Memory B cell (primary cell): Measurements from ENCODE around the gene RFLNA.

ENCODE experiments used
- ATAC-seq: fragments of 150-1000 bp; cut with Tn5 transposase; 2 replicates; pipeline ENCODE4 v1.10.0; 2021; ENCODE audit warnings: low read depth, mild to moderate bottlenecking, moderate library complexity
- DNase-seq, 2 donors: peaks; one replicate each; pipeline ENCODE4 v3.0.0; 2022; ENCODE audit warnings: low spot score in 2 of 2
- H3K27ac Mint-ChIP-seq: one replicate; pipeline ENCODE4 v1.8.0; 2022; ENCODE audit warnings: mild to moderate bottlenecking, moderate library complexity, mixed read lengths
- H3K27me3 Mint-ChIP-seq: one replicate; pipeline ENCODE4 v1.8.0; 2022; ENCODE audit warnings: mixed read lengths
- H3K36me3 Mint-ChIP-seq: one replicate; pipeline ENCODE4 v1.8.0; 2022; ENCODE audit warnings: mild to moderate bottlenecking, mixed read lengths
- H3K4me1 Mint-ChIP-seq: one replicate; pipeline ENCODE4 v1.8.0; 2022; ENCODE audit warnings: mixed read lengths
- H3K4me3 Mint-ChIP-seq: one replicate; pipeline ENCODE4 v1.8.0; 2022; ENCODE audit warnings: mild to moderate bottlenecking, moderate library complexity, mixed read lengths
- H3K9me3 Mint-ChIP-seq: one replicate; pipeline ENCODE4 v1.8.0; 2022; ENCODE audit warnings: mixed read lengths

The RFLNA gene

DNA sequence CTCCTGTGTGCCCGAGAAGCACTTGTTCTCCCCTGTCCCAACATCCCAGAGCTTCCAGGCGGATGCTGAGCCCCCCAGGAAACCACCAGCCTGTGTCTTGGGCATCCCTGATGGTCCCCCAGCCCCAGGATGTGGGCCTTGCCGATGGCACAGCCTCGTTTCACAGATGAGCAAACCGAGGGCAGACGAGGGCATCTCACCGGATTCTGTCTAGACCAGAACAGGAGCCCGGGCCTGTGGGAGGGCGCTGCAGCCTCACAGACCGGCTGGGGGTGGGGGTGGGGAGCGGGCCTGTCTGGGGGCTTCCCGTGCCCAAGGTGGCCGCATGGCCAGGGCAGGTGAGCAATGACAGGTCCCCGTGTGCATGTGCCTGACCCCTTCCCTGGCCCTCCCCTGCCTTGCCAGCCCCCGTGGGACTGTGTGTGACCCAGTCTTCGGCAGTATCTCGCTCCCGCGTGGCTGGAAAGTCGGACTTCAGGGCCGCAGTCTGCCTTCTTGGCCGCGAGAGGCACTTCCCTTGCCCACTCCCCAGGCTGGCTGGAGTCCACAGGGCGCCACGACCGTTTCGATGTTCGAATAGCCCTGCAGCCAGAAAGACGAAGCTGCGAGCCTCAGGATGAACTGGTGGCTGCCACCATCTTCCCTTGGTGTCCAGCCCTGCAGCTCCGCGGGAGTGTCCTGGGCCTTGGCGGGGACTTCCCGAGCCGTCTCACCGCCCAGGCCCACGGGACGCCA, 8.9 kb downstream of the RFLNA start:
- DNase-seq (no peak), ATAC-seq (no peak)
- Mint-ChIP-seq H3K27me3 (peaks cover 11% of the 10 kb centered on the region), H3K9me3 (peaks cover 5% of the 10 kb centered on the region), H3K36me3 (no peaks in the 10 kb centered on the region), H3K4me1 (peaks cover 3% of the 10 kb centered on the region), H3K27ac (no peak overlapping the region), H3K4me3 (no peak overlapping the region)

GRCh38 chr12:124304314-124304790, 9.5 kb downstream of the RFLNA start:
- Mint-ChIP-seq H3K4me3 (no peak overlapping the region), H3K27me3 (peaks cover 9% of the 10 kb centered on the region), H3K9me3 (peaks cover 5% of the 10 kb centered on the region), H3K36me3 (no peaks in the 10 kb centered on the region), H3K27ac (no peak overlapping the region), H3K4me1 (peaks cover 3% of the 10 kb centered on the region)
- no peak for ATAC-seq
- DNase-seq: no peak

DNA sequence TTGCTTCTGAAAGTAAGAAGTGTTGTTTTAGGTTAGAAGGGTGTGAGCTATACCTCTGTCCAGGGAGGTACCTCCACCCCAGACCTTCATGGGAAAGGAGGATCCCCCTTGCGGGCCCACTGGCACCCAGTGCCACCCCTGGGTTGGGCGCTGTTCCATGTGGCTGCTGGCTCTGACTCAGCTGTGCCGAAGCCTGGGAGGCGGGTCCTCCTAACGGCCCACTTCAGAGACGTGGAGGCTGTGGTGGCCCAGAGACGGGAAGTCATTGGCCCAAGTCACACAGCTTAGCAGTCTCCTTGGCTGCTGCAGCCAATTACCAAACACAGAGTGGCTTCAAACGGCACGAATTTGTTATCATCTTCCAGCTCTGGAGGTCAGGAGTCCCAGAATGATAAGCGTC, 10.2 kb downstream of the RFLNA start:
- peaks cover 5% of the 10 kb centered on the region for H3K9me3 Mint-ChIP-seq
- H3K27me3 Mint-ChIP-seq: peaks cover 9% of the 10 kb centered on the region
- H3K27ac Mint-ChIP-seq: no peak overlapping the region
- H3K4me1 Mint-ChIP-seq: peaks cover 3% of the 10 kb centered on the region
- ATAC-seq: no peak
- no peaks in the 10 kb centered on the region for H3K36me3 Mint-ChIP-seq
- no peak overlapping the region for H3K4me3 Mint-ChIP-seq
- DNase-seq: no peak

DNA sequence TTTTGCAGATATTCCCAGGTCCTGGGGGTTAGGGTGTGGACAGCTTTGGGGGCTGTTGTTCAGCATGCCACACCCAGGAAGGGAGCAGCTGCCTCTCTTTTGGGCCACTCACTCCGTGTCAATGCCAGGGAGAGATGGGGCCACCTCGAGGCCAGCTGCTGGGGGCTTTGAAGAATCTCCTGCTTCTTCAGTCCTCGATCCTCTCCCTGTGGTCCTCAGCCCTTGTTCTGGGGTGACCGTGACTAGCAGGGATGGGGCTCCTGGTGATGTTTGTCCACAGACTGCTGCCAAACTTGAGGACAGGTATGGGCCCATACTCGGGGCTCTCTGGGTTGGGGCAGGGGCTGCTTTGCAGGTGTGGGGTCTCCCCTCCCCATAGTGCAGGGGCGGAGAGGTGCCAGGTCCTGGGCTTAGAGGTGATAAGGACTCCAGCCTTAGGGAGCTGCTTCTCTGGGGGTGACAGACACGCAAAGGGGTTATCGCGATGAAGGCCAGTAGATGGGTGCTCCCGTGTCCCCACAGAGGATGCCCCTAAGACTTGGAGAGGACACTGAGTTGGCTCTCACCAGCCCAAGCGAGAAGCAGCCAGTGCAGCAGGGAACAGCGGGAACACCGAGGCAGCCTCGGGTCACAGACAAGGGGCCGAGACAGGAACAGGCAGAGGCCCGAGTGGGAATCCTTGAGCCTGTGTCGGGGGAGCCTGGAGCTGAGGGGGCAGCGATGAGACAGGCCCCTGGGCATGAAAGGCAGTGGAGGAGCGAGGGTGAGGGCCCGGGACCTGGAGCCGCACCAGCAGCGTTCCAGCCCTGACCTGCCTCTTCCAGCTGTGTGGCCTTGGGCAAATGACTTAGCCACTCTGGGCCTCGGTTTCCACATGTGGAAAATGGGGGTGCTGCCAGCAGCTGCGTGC, 11.1 kb downstream of the RFLNA start:
- no peak overlapping the region for H3K27ac Mint-ChIP-seq
- no peaks in the 10 kb centered on the region for H3K36me3 Mint-ChIP-seq
- ATAC-seq: no peak
- H3K4me1 Mint-ChIP-seq: no peaks in the 10 kb centered on the region
- H3K4me3 Mint-ChIP-seq: no peak overlapping the region
- no peak for DNase-seq
- H3K27me3 Mint-ChIP-seq: peaks cover 3% of the 10 kb centered on the region
- no peaks in the 10 kb centered on the region for H3K9me3 Mint-ChIP-seq

DNA sequence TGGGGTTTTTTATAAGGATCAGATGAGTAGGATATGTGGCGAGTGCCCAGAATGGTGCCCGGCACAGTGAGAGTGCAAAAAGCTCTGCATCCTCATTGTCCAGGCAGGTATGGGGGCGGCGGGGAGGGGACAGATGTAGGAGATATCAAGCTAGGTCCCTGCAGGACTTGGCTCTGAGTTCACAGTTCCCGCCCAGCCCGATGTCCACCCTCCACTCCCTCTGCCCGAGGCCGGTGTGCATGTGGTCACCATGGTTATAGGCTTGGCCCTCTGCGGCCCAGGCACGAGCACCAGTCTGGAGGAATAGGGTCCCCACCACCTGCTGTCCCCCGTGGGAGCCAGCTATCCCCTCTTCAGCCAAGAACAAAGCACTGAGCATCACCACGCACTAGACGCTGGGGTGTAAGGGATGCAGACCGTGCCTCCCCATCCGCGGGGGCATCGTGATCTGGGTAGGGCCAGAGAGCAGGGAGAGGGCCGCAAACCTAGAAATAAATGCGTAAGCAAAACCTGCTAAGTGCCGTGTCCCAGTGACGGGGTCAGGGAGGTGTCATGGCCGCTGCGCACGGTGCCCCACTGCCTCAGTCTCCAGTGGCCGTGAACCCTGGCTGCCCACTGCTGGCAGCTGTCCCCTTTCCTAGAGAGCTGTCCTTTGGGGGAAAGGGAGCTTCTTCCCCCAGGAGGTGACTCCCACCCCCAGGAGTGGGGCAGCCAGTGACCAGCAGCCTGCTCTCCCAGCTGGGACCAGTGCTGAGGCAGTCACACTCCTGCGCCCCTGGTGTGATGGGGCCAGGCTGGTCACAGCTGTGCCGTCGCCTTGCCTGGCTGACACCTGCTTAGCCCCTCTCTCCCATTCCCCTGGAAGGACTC, 12.0 kb downstream of the RFLNA start:
- no peaks in the 10 kb centered on the region for H3K9me3 Mint-ChIP-seq
- H3K36me3 Mint-ChIP-seq: no peaks in the 10 kb centered on the region
- H3K27me3 Mint-ChIP-seq: peaks cover 3% of the 10 kb centered on the region
- H3K27ac Mint-ChIP-seq: no peak overlapping the region
- ATAC-seq (no peak), DNase-seq (no peak)
- H3K4me1 Mint-ChIP-seq: no peaks in the 10 kb centered on the region
- H3K4me3 Mint-ChIP-seq: no peak overlapping the region

DNA sequence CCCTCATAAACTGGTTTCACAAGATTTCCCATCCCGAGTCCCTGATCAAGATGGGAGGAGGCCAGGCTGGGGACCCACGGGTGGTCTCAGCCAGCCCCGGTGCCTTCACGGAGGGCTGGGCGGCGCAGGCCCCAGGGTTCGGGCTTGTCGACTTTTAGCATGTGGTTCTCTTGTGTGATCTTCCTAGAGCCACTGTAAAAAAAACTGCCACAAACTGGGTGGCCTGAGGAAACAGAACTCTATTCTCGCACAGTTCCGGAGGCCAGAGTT, 12.6 kb downstream of the RFLNA start:
- H3K4me3 Mint-ChIP-seq: no peak overlapping the region
- H3K36me3 Mint-ChIP-seq: no peaks in the 10 kb centered on the region
- H3K4me1 Mint-ChIP-seq: no peaks in the 10 kb centered on the region
- H3K27me3 Mint-ChIP-seq: peaks cover 4% of the 10 kb centered on the region
- ATAC-seq (no peak), DNase-seq (no peak)
- H3K9me3 Mint-ChIP-seq: no peaks in the 10 kb centered on the region
- H3K27ac Mint-ChIP-seq: no peak overlapping the region

GRCh38 chr12:124308741-124309140, 13.8 kb downstream of the RFLNA start:
- Mint-ChIP-seq H3K27ac (no peak overlapping the region), H3K9me3 (no peaks in the 10 kb centered on the region), H3K4me3 (no peak overlapping the region), H3K36me3 (no peaks in the 10 kb centered on the region), H3K27me3 (peaks cover 6% of the 10 kb centered on the region), H3K4me1 (no peaks in the 10 kb centered on the region)
- no peak for DNase-seq
- no peak for ATAC-seq

DNA sequence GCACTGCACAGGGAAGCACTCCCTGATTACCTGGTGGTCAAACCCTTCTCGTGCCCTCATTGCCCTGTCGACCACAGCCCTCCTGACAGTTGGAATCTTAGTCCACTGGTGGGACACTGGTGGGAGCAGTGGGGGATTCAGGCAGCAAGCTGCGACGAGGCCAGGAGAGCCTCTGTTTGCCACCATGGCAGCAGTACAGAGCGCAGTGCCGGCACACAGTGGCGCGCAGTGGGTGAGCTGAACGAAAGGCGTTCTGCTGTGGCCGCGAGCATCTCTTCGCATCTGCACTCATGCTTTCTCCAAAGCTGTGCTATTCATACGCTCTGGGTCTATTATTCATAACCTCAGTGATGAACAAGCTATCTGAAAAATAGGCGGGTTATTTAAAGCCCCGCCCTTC, 14.3 kb downstream of the RFLNA start:
- H3K36me3 Mint-ChIP-seq: no peaks in the 10 kb centered on the region
- H3K4me1 Mint-ChIP-seq: no peaks in the 10 kb centered on the region
- ATAC-seq (no peak), DNase-seq (no peak)
- peaks cover 8% of the 10 kb centered on the region for H3K27me3 Mint-ChIP-seq
- no peaks in the 10 kb centered on the region for H3K9me3 Mint-ChIP-seq
- H3K4me3 Mint-ChIP-seq: no peak overlapping the region
- no peak overlapping the region for H3K27ac Mint-ChIP-seq

DNA sequence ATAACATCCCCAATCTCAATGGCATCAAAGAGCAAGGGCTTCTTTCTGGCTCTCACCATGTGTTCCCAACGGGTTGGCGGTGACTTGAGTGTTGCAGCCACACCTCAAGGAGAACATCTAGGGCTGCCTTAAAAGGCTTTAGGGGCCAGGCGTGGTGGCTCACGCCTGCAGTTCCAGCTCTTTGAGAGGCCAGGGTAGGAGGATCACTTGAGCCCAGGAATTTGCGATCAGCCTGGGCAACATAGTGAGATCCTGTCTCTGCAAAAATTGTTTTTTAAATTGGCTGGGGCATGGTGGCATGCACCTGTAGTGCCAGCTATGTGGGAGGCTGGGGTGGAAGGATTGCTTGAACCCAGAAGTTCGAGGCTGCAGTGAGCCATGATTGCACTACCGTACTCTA, 14.9 kb downstream of the RFLNA start:
- no peaks in the 10 kb centered on the region for H3K36me3 Mint-ChIP-seq
- H3K27me3 Mint-ChIP-seq: peaks cover 6% of the 10 kb centered on the region
- ATAC-seq (no peak), DNase-seq (no peak)
- no peaks in the 10 kb centered on the region for H3K4me1 Mint-ChIP-seq
- no peak overlapping the region for H3K27ac Mint-ChIP-seq
- no peak overlapping the region for H3K4me3 Mint-ChIP-seq
- no peaks in the 10 kb centered on the region for H3K9me3 Mint-ChIP-seq

GRCh38 chr12:124310178-124310577, 15.3 kb downstream of the RFLNA start:
- Mint-ChIP-seq H3K4me1 (no peaks in the 10 kb centered on the region), H3K4me3 (no peak overlapping the region), H3K27me3 (peaks cover 5% of the 10 kb centered on the region), H3K36me3 (no peaks in the 10 kb centered on the region), H3K27ac (no peak overlapping the region), H3K9me3 (no peaks in the 10 kb centered on the region)
- ATAC-seq (no peak), DNase-seq (no peak)

GRCh38 chr12:124310785-124311184, 15.9 kb downstream of the RFLNA start:
- Mint-ChIP-seq H3K4me3 (no peak overlapping the region), H3K36me3 (no peaks in the 10 kb centered on the region), H3K9me3 (no peaks in the 10 kb centered on the region), H3K27me3 (peaks cover 5% of the 10 kb centered on the region), H3K27ac (no peak overlapping the region), H3K4me1 (no peaks in the 10 kb centered on the region)
- DNase-seq: no peak
- no peak for ATAC-seq

DNA sequence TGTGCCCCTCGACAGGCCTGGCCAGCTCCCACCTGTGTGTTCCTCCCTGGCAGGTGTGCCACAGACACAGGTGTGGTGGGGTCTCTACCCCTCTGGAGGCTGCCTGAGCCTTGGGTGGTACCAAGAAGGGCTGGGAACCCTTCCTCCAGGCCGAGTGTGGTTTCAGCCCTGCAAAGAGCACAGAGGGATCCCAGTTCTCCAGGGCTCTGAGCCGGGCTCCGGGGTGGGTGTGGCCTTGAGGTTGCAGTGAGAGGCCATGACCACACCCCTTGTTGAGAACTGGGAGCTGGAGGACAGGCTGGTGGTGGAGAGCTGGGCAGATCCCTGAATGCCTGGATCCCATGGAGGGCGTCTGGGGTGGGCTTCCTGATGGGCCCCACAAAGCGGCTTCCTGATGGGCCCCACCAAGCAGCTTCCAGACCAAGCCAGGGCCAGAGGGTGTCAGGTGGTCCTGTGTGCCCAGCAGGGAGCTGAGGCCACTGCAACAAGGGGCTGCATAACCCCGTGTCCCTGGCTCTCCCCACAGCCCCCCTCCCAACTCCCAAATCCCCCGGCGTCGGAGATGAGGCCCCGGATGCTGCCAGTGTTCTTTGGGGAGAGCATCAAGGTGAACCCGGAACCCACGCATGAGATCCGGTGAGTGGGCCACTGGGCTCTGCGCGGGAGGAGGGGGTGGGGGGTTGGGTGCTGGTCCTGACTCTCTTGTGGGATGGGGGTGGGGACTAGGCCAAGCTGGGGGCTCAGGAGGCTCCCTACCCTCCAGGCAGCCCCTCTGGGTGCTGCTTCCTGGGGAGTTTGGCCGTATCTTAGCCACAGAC, 16.6 kb downstream of the RFLNA start:
- H3K36me3 Mint-ChIP-seq: no peaks in the 10 kb centered on the region
- no peak overlapping the region for H3K27ac Mint-ChIP-seq
- no peaks in the 10 kb centered on the region for H3K4me1 Mint-ChIP-seq
- no peak overlapping the region for H3K4me3 Mint-ChIP-seq
- H3K27me3 Mint-ChIP-seq: peaks cover 5% of the 10 kb centered on the region
- DNase-seq (no peak), ATAC-seq (no peak)
- no peaks in the 10 kb centered on the region for H3K9me3 Mint-ChIP-seq

DNA sequence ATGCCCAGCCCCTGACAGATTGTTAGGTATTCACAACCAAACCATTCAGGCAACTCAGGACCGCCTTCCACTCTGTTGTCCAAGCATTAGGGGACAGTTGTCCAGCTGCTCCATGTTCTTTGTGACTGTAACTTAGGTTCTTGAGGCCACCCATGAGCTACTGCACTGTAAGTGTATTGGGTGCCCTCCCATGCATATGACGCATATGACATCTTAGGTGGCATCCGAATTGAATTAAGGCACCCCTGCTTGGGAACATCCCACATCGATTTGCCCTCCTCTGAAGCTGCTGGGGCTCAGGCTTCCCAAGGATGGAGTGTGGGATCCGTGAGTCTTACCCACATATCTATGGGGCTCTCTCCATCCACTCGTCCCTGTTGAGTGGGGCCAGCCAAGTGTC, 17.7 kb downstream of the RFLNA start:
- Mint-ChIP-seq H3K27me3 (peaks cover 5% of the 10 kb centered on the region), H3K27ac (no peak overlapping the region), H3K4me3 (no peak overlapping the region), H3K9me3 (no peaks in the 10 kb centered on the region), H3K4me1 (no peaks in the 10 kb centered on the region), H3K36me3 (no peaks in the 10 kb centered on the region)
- DNase-seq: no peak
- no peak for ATAC-seq
